Body of pancreas (tissue), 4 donors: ENCODE measurements around the gene ELOVL7. TPM values are rescaled to one million over a fixed set of nuclear protein-coding genes. Genes with fewer than 3 reads are reported as not detected.
"Not testable (repeated sequence)": the region's sequence is repeated elsewhere in the genome, so short reads cannot be mapped to it uniquely, and the experiment has no call there.

Experiments
- ATAC-seq: fragments of 150-250 bp; one replicate; pipeline ENCODE4 v1.9.1; 2016
- DNase-seq, 4 donors: peaks; one replicate each; pipeline ENCODE4 v3.0.0-alpha.2; 2019
- H3K27ac ChIP-seq, 4 donors: fragments of 200-600 bp; sonication (generic); 1 replicate in 3 of 4; 2 replicates in 1 of 4; pipeline versions ENCODE4 v1.5.1 to v1.6.1; 2016 to 2019; ENCODE audit warnings: mild to moderate bottlenecking in 1 of 4, mixed read lengths in 1 of 4, moderate library complexity in 1 of 4
- H3K27me3 ChIP-seq, 2 donors: fragments of 200-600 bp; sonication (generic); one replicate each; pipeline ENCODE4 v1.6.0; 2016; ENCODE audit warnings: mild to moderate bottlenecking in 1 of 2
- H3K36me3 ChIP-seq, 2 donors: fragments of 200-600 bp; sonication (generic); replicated peaks in 1 of 2; 2 replicates each; pipeline ENCODE4 v1.5.1; 2016; ENCODE audit warnings: low read depth in 2 of 2; ENCODE audit not compliant: insufficient read depth in 1 of 2
- H3K4me1 ChIP-seq: fragments of 200-600 bp; sonication (generic); one replicate; pipeline ENCODE4 v1.6.0; 2016
- H3K4me3 ChIP-seq, 2 donors: fragments of 200-600 bp; sonication (generic); 1 replicate in 1 of 2; 2 replicates in 1 of 2; pipeline ENCODE4 v1.5.1; 2016 to 2019
- H3K9me3 ChIP-seq, 3 donors: fragments of 200-600 bp; sonication (generic); 1 replicate in 2 of 3; 2 replicates in 1 of 3; pipeline ENCODE4 v1.5.1; 2016
- CTCF ChIP-seq, 7 experiments: fragments of 450-650 bp in 4 of 7; fragments of 200-600 bp in 3 of 7; sonication (generic) in 3 of 7; IDR thresholded peaks; one replicate each; pipeline ENCODE4 v1.5.1; 2016 to 2019; ENCODE audit warnings: antibody characterized with exemption in 7 of 7
- POLR2A ChIP-seq, 3 donors: fragments of 450-650 bp; IDR thresholded peaks; one replicate each; pipeline ENCODE4 v1.6.1; 2016; ENCODE audit warnings: antibody characterized with exemption in 3 of 3, mild to moderate bottlenecking in 2 of 3
- WGBS, 2 donors: methylation state at CpG; one replicate each; pipeline ENCODE4 v1.1.5; 2017; 5-methylcytosine and 5-hydroxymethylcytosine counted together
- intact Hi-C: fragments of 100-400 bp; cut with DNase I; formaldehyde crosslinking; loops from one replicate; pipeline ENCODE4 v1.15.1; 2023
- total RNA-seq, 2 donors: library from RNA; depleted of rRNA; stranded (reverse); fragments of >200 nt; gene quantifications; one replicate each; pipeline ENCODE4 v1.1.0, GENCODE V29; 2016

The ELOVL7 gene
- total RNA-seq, 2 donors from 2014 or later: 2.6 to 7.5 TPM

DNA sequence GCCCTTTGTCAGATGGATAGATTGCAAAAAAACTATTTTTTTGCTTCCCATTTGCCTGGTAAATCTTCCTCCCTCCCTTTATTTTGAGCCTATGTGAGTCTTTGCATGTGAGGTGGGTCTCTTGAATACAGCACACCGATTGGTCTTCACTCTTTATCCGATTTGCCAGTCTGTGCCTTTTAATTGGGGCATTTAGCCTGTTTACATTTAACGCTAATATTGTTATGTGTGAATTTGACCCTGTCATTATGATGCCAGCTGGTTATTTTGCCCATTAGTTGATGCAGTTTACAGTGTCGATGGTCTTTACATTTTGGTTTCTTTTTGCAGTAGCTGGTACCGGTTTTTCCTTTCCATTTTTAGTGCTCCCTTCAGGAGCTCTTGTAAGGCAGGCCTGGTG is 131.1 kb downstream of the ELOVL7 start:
- intact Hi-C loops: no loop called here
- no peak for ATAC-seq

DNA sequence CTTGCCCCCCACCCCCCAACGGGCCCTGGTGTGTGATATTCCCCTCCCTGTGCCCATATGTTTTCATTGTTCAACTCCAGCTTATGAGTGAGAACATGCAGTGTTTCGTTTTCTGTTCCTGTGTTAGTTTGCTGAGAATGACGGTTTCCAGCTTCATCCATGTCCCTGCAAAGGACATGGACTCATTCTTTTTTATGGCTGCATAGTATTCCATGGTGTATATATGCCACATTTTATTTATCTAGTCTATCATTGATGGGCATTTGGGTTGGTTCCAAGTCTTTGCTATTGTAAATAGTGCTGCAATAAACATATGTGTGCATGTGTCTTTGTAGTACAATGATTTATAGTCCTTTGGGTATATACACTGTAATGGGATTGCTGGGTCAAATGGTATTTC is 132.2 kb downstream of the ELOVL7 start:
- H3K4me3 ChIP-seq, H3K4me1 ChIP-seq, H3K27me3 ChIP-seq, H3K9me3 ChIP-seq, intact Hi-C loops, H3K27ac ChIP-seq, ATAC-seq, DNase-seq, H3K36me3 ChIP-seq: not testable (repeated sequence)
- WGBS, 2 donors: 62 to 74% methylated on average over 3 of the region's 3 CpGs

More for the DNA sequence above, 131.1 kb downstream of the ELOVL7 start:
- no peaks in the 10 kb centered on the region for H3K9me3 ChIP-seq
- H3K27ac ChIP-seq: no peak overlapping the region
- H3K4me3 ChIP-seq: no peak overlapping the region
- TF ChIP-seq POLR2A (IDR thresholded peaks at IDR 0.05): no peak
- TF ChIP-seq CTCF (IDR thresholded peaks at IDR 0.05): no peak
- no peaks in the 10 kb centered on the region for H3K27me3 ChIP-seq
- H3K36me3 ChIP-seq: no peaks in the 10 kb centered on the region
- no peaks in the 10 kb centered on the region for H3K4me1 ChIP-seq
- WGBS, 2 donors: 81 to 88% methylated on average over 5 of the region's 5 CpGs
- no peak for DNase-seq

DNA sequence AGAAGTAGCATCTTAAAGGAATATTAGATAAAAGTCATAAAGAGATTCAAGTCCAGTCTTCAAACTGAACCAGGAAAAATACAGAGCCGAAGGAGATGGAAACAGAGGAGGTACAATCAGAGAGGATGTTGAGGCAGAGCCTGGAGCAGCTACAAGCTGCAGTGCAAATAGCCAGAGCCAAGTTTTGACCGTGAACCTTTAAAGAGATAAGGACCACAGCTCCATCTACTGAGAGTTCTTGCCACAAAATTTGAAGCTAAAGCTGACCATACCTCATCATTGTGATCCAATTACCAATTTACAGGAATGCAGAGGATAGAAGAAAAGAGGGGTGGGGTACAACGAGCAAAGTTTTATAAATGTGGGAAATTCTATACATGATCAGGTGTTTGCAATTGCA is 133.7 kb downstream of the ELOVL7 start:
- no peak overlapping the region for H3K27ac ChIP-seq
- 40 to 42% methylated on average over 3 of the region's 3 CpGs for WGBS, 2 donors
- no peak for DNase-seq
- TF ChIP-seq CTCF (IDR thresholded peaks at IDR 0.05): no peak
- intact Hi-C loops: no loop called here
- no peaks in the 10 kb centered on the region for H3K9me3 ChIP-seq
- ATAC-seq: no peak
- no peaks in the 10 kb centered on the region for H3K36me3 ChIP-seq
- H3K4me3 ChIP-seq: no peak overlapping the region
- no peaks in the 10 kb centered on the region for H3K4me1 ChIP-seq
- no peaks in the 10 kb centered on the region for H3K27me3 ChIP-seq

DNA sequence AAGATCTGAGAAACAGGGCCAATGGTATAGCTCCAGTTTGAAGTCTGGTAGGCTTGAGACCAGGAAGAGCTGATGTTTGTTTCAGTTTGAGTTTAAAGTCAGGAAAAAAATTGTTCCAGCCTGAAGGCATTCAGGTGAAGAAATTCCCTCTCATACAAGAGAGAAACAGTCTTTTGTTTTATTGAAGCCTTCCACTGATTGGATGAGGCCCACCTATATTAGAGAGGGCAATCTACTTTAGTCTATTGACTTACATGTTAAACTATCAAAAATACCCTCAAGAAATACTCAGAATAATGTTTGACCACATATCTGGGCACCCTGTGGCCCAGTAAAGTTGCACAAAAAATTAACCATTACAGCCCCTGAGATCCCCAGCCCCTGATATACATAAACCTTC is 138.9 kb downstream of the ELOVL7 start:
- no peak overlapping the region for H3K4me3 ChIP-seq
- intact Hi-C loops: no loop called here
- no peaks in the 10 kb centered on the region for H3K9me3 ChIP-seq
- H3K4me1 ChIP-seq: peaks cover 8% of the 10 kb centered on the region
- H3K36me3 ChIP-seq: no peaks in the 10 kb centered on the region
- H3K27me3 ChIP-seq: no peaks in the 10 kb centered on the region
- no peak overlapping the region for H3K27ac ChIP-seq
- DNase-seq (no peak), ATAC-seq (no peak)
- TF ChIP-seq POLR2A (IDR thresholded peaks at IDR 0.05) (no peak), CTCF (IDR thresholded peaks at IDR 0.05) (no peak)

DNA sequence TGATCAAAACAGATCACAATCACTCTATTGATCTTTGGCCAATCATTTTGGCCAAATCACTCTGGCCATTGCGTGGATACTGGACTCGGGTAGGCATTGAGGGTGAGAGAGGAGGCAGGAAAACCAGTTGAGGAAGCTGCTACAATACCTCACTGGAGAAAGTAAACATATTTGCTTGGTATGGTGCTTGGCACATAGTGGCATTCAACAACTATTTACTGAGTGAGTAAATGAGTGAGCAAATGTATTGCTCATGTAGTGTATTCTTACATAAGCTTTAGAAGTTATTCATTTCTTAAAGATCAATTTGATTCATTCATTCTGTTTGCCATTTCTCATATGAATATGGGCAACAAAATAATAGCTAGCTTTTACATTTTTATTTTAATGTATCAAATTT is 140.1 kb downstream of the ELOVL7 start:
- no peak for DNase-seq
- H3K27ac ChIP-seq: no peak overlapping the region
- no peak for TF ChIP-seq CTCF (IDR thresholded peaks at IDR 0.05)
- TF ChIP-seq POLR2A (IDR thresholded peaks at IDR 0.05): no peak
- WGBS, 2 donors: 81 to 90% methylated on average over 2 of the region's 2 CpGs
- H3K4me3 ChIP-seq: no peak overlapping the region
- peaks cover 8% of the 10 kb centered on the region for H3K4me1 ChIP-seq
- H3K36me3 ChIP-seq: no peaks in the 10 kb centered on the region
- intact Hi-C loops: no loop called here
- H3K9me3 ChIP-seq: no peaks in the 10 kb centered on the region
- ATAC-seq: no peak
- H3K27me3 ChIP-seq: no peaks in the 10 kb centered on the region

Other genes starting within 250 kb of the ELOVL7 start
- 1 to 10 TPM in 1 of 2 donors, under 1 TPM in 1; 0.66 to 2.3 TPM for gene DEPDC1B, start 144.1 kb downstream of the ELOVL7 start, total RNA-seq
- gene ERCC8, start 100.8 kb upstream of the ELOVL7 start, total RNA-seq: 1 to 10 TPM; 2.6 to 3.4 TPM
- gene NDUFAF2, start 100.9 kb upstream of the ELOVL7 start, total RNA-seq: 10 to 100 TPM; 13.7 to 19.4 TPM